Testis (tissue), 2 donors: ENCODE results near the gene NEK4.

Source experiments
- POLR2A ChIP-seq: fragments of 450-650 bp; IDR thresholded peaks from one replicate; pipeline ENCODE4 v1.6.1; 2017; ENCODE audit warnings: antibody characterized with exemption, mild to moderate bottlenecking, moderate library complexity
- TF ChIP-seq, protein P1 (sequence below), 3 experiments: fragments of 450-650 bp in 2 of 3; fragments of 200-600 bp in 1 of 3; sonication (generic) in 1 of 3; IDR thresholded peaks; one replicate each; pipeline ENCODE4 v1.5.1; 2016 to 2019; ENCODE audit warnings: antibody characterized with exemption in 3 of 3, mild to moderate bottlenecking in 2 of 3, moderate library complexity in 1 of 3

DNA sequence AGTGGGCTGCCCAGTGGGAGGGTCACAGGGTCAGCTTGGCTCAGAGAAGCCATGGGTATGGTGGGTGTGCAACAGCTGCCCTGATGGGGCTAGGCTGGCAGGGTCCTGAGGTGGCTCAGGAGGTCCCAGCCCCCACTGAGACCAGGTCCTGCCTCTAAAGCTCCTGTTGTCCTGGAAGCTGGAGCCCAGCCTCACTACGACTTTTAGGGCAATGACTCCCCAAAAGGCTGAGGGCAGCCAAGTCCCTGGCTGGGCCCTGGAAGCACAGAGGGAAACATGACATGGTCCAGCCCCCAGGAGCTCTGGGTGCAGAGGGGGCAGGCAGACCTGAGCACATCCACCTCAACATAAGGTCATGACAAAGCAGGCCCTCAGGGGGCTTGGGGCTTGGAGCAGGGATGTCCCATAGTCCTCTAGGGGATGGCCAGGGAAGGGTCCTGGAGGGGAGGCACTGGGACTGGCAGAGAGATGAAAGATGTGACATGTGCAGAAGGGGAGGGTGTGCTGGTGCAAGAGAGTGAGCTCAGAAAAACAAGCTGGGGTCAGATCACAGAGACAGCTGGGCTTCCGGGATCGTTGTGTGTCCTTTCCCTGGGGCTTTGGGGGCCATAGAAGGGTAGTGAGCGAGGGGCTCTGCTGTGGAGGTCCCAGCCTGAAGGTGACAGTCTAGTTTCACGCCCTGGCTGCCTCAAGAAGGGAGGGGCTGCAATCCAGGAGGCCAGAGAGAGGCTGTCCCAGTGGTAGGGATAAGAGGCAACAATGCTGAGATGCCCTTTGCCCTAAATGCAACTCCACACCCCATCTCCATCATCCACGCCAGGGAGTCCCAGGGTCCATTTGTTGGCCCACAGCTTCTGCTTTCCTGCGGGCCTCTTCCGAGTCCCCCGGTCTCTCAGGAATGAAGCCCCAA is 23.2 kb upstream of the NEK4 start:
- TF ChIP-seq, protein P1, sequence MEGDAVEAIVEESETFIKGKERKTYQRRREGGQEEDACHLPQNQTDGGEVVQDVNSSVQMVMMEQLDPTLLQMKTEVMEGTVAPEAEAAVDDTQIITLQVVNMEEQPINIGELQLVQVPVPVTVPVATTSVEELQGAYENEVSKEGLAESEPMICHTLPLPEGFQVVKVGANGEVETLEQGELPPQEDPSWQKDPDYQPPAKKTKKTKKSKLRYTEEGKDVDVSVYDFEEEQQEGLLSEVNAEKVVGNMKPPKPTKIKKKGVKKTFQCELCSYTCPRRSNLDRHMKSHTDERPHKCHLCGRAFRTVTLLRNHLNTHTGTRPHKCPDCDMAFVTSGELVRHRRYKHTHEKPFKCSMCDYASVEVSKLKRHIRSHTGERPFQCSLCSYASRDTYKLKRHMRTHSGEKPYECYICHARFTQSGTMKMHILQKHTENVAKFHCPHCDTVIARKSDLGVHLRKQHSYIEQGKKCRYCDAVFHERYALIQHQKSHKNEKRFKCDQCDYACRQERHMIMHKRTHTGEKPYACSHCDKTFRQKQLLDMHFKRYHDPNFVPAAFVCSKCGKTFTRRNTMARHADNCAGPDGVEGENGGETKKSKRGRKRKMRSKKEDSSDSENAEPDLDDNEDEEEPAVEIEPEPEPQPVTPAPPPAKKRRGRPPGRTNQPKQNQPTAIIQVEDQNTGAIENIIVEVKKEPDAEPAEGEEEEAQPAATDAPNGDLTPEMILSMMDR (IDR thresholded peaks at IDR 0.05): no peak
- no peak for TF ChIP-seq POLR2A
